Fibroblast of skin of left biceps (primary cell): ENCODE results near the gene PARVA.
"Not testable (repeated sequence)": the region's sequence is repeated elsewhere in the genome, so short reads cannot be mapped to it uniquely, and the experiment has no call there.

Experiments
- DNase-seq, 2 experiments: peaks; one replicate each; pipeline ENCODE4 v3.0.0-alpha.2; 2013; ENCODE audit warnings: low read depth in 2 of 2

Gene PARVA

GRCh38 chr11:12503886-12504285 is 126.5 kb downstream of the PARVA start:
- no peak for DNase-seq

DNA sequence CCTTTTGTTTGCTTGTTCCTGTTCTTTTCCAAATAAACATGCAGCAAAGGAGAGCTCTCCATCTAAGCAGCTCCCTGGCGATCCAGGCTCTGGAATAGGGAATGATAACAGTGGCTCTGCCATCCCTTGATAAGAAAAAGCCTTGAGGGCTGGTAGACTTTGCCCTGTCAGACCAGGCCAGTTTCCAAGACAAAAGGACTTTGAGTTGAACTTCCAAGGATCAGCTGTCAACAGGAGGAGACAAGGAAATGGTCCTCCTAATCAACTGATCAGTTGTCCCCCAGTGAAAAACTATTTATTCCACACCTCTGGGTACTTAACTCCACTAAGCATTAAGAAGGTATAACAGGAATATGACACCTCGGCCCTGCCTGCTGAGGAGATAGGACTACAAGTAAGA is 127.8 kb downstream of the PARVA start:
- DNase-seq: no peak

GRCh38 chr11:12506404-12506921 is 129.1 kb downstream of the PARVA start:
- peak in 1 of 2 experiments; percentile 40 for DNase-seq

DNA sequence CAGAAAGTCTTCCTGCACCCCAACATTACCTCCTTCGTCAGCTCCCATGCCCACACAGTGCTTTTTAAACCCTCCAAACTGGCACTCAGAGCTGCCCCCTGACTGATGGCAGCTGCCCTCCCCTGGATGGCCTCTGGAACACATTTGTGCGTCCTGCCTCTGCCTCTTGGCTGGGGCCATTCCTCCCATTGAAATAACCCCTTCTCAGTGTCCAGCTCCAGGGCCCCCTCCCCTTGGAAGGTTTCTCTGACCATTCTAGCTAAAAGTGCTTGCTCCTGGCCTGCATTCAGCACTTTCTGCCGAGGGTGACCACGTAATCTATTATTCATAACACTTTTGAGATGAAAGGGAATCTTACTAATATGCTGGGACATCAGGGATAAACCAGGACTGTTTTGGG is 130.0 kb downstream of the PARVA start:
- DNase-seq: no peak

DNA sequence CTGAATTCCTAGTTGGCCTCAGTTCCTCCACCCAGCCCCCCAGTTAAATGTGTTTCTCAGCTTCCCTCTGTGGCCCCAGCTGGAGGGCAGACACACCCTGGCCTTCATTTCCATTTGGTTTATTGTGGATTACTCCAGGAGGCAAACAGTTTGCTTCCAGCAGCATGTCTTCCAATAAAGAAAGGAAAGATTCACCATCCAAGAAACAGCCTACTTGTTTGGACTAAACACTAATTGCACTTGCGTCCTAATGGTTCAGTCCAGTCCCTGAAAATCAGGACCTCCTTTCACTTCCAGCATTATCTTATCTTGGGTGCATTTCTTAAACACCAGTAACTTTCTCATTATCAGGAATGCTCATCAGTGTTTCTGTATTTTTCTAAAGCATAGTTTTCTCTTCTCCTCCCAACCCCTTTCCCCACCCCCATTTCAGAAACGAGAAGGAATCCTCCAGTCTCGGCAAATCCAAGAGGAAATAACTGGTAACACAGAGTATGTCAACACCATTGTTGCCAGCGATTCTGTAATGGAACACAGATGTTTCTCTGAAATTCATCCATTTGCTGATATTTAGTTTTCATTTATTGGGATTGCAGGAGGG is 130.9 kb downstream of the PARVA start:
- peak; percentile 86 for DNase-seq

DNA sequence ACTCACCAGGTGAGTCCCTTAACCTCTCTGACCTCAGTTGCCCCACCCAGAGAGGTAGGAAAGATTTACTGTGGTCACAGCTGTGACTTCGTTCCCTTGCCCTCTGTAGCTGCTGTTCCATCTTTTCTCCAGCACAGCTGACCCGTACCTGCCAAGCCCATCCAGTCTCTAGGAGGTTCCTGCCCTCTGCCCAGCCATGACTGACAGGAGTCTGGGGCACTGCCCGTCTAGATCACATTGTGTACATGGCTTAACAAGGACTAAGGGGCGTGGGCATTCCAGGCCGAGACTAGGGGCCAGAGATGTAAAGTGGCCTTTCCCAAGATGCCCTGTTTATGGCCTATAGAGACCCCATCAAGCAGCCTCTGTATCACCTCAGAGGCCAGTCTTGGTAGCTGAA is 132.0 kb downstream of the PARVA start:
- no peak for DNase-seq

- DNase-seq: no peak
Observed at GRCh38 chr11:12512132-12512531, 134.8 kb downstream of the PARVA start.

- DNase-seq: no peak
Observed at GRCh38 chr11:12512826-12513395, 135.5 kb downstream of the PARVA start.

GRCh38 chr11:12516387-12517105 is 139.2 kb downstream of the PARVA start:
- DNase-seq: no peak

DNA sequence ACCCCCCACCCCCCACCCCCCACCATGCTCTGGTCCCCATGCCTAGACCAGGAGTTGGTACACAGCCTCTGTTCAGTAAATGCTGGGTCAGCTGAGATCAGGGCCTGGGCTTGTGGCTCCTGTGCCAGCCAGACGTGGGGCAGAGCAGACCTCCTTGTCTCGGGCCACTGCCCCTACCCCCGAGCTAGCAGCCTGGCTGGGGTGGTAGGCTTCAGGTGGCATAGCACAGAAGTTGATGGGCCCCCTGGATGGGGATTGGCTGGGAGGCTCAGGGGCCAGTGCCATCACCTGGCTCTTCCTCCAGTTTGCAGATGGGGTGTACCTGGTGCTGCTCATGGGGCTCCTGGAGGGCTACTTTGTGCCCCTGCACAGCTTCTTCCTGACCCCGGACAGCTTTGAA is 139.9 kb downstream of the PARVA start:
- DNase-seq: no peak

- no peak for DNase-seq
Observed at GRCh38 chr11:12517741-12518140, 140.4 kb downstream of the PARVA start.

GRCh38 chr11:12518606-12519385 is 141.4 kb downstream of the PARVA start:
- no peak for DNase-seq

DNA sequence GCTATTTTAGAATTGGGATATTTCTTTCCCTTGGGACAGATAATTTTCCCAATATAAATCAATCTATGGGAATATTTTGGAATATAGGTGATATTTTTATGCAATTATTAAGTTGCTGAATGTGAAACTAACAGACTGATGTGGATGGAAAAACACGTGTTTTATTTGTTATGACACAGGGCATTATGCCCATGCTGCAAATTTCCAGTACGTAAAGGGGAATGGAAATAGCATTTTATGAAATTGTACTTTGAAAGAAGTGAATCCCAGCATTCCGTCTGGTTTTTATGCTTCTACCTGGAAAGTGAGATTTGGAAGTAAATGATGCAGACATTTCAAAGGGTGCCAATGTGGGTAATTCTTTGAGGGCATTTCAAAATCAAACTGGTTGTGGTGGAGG is 142.7 kb downstream of the PARVA start:
- no peak for DNase-seq

GRCh38 chr11:12520576-12520975 is 143.2 kb downstream of the PARVA start:
- DNase-seq: not testable (repeated sequence)

- no peak for DNase-seq
Observed at GRCh38 chr11:12523180-12523924, 146.0 kb downstream of the PARVA start.

DNA sequence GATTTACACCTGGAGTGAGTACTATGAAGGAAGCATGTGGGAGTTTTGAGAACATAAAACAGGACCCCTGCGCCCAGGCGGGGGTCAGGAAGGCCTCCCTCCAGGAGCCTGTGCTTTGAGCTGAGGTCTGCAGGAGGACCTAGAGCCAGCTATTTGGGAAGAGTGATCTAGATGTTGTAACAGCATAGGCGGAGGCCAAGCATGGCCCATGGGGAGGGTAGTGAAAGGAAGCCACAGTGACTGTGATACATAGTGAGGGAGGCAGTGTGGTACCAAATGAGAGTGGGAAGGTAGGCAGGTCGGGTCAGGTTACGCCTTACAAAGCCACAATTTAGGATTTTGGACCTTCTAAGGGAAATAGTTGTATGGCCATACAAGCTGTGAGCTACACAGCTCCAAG is 147.5 kb downstream of the PARVA start:
- DNase-seq: no peak

DNA sequence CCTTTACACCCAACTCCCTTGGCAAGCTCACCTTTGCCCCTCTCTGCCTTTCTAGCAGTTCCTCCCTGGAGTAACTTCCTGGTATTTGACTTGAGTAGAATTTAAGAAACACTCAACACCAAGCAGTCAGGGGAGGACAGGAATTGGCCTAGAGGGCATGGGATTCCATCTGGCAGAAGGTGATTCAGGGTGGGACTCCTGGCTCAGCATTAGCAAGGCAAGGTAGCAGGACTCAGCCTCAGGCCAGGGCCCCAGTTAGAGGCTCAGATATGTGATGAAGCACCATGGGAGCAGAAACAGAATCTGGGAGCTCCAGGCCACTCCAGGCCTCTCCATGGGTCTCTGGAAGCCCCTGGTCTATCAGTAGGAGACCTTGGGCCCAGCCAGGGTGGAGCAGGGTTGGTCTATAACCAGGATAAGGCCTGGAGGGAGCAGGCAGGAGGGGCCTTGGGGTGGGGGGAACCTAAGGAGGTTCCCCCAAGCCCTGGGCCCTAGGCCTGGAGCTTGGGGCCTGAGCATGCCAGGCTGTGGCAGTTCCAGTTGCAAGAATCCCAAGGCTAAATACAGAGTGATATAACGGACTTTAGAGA is 148.2 kb downstream of the PARVA start:
- DNase-seq: no peak

- DNase-seq: peak; percentile 42 to 49
Observed at GRCh38 chr11:12526789-12527188, 149.4 kb downstream of the PARVA start.

DNA sequence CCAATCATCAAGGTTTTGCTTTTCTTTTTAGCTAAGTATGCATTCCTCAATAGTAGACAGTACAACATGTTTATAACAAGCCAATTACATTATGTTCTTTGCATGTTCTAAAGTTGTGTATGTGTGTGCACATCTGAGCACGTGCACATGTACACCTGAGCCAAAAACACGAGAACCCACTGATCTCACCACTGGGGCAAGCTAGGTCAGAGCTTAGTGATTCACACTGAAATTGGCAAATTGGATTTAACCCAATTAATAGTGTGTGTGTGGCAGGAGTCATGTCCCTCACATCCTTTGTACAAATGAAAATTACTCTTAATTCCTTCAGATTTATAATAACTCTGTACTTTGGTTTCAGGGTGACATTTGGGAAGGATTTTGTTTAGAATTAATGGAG is 151.1 kb downstream of the PARVA start:
- DNase-seq: no peak

DNA sequence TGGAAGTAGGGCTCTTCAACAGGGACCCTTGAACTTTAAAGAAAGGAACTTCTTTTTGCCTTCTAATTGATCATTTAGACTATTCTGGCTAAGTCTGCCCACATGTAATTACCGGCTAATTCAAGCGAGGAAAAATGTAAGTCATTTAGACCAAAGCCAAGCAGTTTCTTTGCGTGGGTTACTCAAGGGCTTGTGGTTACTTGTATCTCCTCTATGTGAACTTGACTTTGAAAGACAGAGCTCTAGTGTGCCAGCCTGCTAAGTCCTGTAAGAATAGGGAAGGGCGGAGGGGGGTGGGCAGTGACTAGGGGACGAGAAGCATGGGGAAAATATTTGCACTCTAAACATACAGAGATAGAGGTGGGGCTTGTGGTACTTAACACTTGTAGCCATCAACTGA is 151.7 kb downstream of the PARVA start:
- DNase-seq: no peak

GRCh38 chr11:12529793-12530192 is 152.4 kb downstream of the PARVA start:
- DNase-seq: no peak
